Liver (tissue), 9 donors: ENCODE data around the gene PCDHGA7. TPM values are rescaled to one million over a fixed set of nuclear protein-coding genes. Genes with fewer than 3 reads are reported as not detected.

Experiments
- DNase-seq: peaks from one replicate; pipeline ENCODE4 v3.0.0-alpha.2; 2017; ENCODE audit warnings: low spot score
- H3K27ac ChIP-seq, 2 donors: one replicate each; pipeline ENCODE4 v1.7.0; 2013; ENCODE audit warnings: inconsistent platforms in 2 of 2, low read length in 2 of 2, control low read depth in 1 of 2, low read depth in 1 of 2, mild to moderate bottlenecking in 1 of 2
- H3K27me3 ChIP-seq, 4 donors: one replicate each; pipeline versions ENCODE4 v1.6.1 to v1.7.0; 2013; ENCODE audit warnings: low read length in 3 of 4, inconsistent platforms in 1 of 4, mild to moderate bottlenecking in 1 of 4, moderate library complexity in 1 of 4; ENCODE audit not compliant: control insufficient read depth in 4 of 4, insufficient read depth in 4 of 4
- H3K36me3 ChIP-seq, 4 donors: one replicate each; pipeline versions ENCODE4 v1.6.1 to v1.7.0; 2013; ENCODE audit warnings: low read length in 3 of 4, mild to moderate bottlenecking in 3 of 4, low read depth in 1 of 4, moderate library complexity in 1 of 4; ENCODE audit not compliant: control insufficient read depth in 4 of 4, insufficient read depth in 3 of 4
- H3K4me1 ChIP-seq, 4 donors: one replicate each; pipeline versions ENCODE4 v1.6.1 to v1.7.0; 2013; ENCODE audit warnings: low read length in 3 of 4, mild to moderate bottlenecking in 3 of 4, moderate library complexity in 1 of 4; ENCODE audit not compliant: control insufficient read depth in 4 of 4, insufficient read depth in 4 of 4
- H3K4me3 ChIP-seq, 3 donors: one replicate each; pipeline versions ENCODE4 v1.6.1 to v1.7.0; 2013; ENCODE audit warnings: low read length in 3 of 3, control low read depth in 1 of 3, low read depth in 1 of 3, mild to moderate bottlenecking in 1 of 3
- H3K9ac ChIP-seq, 2 donors: one replicate each; pipeline ENCODE4 v1.7.0; 2013; ENCODE audit warnings: low read length in 2 of 2, mild to moderate bottlenecking in 2 of 2, moderate library complexity in 2 of 2, control low read depth in 1 of 2, low read depth in 1 of 2
- H3K9me3 ChIP-seq, 4 donors: one replicate each; pipeline versions ENCODE4 v1.6.1 to v1.7.0; 2013; ENCODE audit warnings: low read length in 3 of 4; ENCODE audit not compliant: control insufficient read depth in 4 of 4
- FOXA1 ChIP-seq: IDR thresholded peaks from 2 replicates; pipeline ENCODE4 v1.6.1; 2016; ENCODE audit warnings: antibody characterized with exemption
- HNF4A ChIP-seq, 2 donors: conservative IDR thresholded peaks; 2 replicates each; pipeline ENCODE4 v1.6.1; 2016; ENCODE audit warnings: antibody characterized with exemption in 2 of 2, mild to moderate bottlenecking in 2 of 2
- RAD21 ChIP-seq, 2 donors: IDR thresholded peaks; 2 replicates each; pipeline ENCODE4 v1.6.1; 2016; ENCODE audit warnings: antibody characterized with exemption in 2 of 2, mild to moderate bottlenecking in 2 of 2
- RXRA ChIP-seq, 2 donors: IDR thresholded peaks; 2 replicates each; pipeline ENCODE4 v1.6.1; 2017 to 2018; ENCODE audit warnings: antibody characterized with exemption in 2 of 2, mild to moderate bottlenecking in 1 of 2
- YY1 ChIP-seq: IDR thresholded peaks from 2 replicates; pipeline ENCODE4 v1.6.1; 2016; ENCODE audit warnings: antibody characterized with exemption, mild to moderate bottlenecking
- WGBS: extraction: QIAGEN DNeasy Blood & Tissue Kit; methylation state at CpG from one replicate; pipeline ENCODE4 v1.1.7; 2013; 5-methylcytosine and 5-hydroxymethylcytosine counted together
- polyA plus RNA-seq, 2 donors: library from polyadenylated mRNA; stranded (reverse) in 1 of 2; unstranded in 1 of 2; fragments of 200-250 nt in 1 of 2; fragments of >200 nt in 1 of 2; fragmentation: Nextera tagmentation in 1 of 2; extraction: Ambion mirVana in 1 of 2; gene quantifications; one replicate each; pipeline versions ENCODE4 v1.2.1 to v1.2.3, GENCODE V29; 2013 to 2015
- total RNA-seq, 2 donors: library from RNA; depleted of rRNA; stranded (reverse); fragments of >200 nt; gene quantifications; one replicate each; pipeline ENCODE4 v1.2.3, GENCODE V29; 2014
- TF ChIP-seq, protein P1 (sequence below): IDR thresholded peaks from 2 replicates; pipeline ENCODE4 v1.6.1; 2016; ENCODE audit warnings: antibody characterized with exemption, mild to moderate bottlenecking
- TF ChIP-seq, protein P2 (sequence below): IDR thresholded peaks from 2 replicates; pipeline ENCODE4 v1.6.1; 2016; ENCODE audit warnings: antibody characterized with exemption
- TF ChIP-seq, protein P3 (sequence below): fragments of 150-350 bp; IDR thresholded peaks from 2 replicates; pipeline ENCODE4 v1.5.1; 2017; ENCODE audit warnings: improper control_type of control experiment, low read depth, low read length; ENCODE audit not compliant: missing input control
- donor health status: healthy.
- donor health status: healthy.
- donor health status: healthy.
- donor health status: healthy.
- donor health status: healthy.

The PCDHGA7 gene
- total and polyA plus RNA-seq, 4 donors = 0.19 to 0.67 (median 0.21) TPM

DNA sequence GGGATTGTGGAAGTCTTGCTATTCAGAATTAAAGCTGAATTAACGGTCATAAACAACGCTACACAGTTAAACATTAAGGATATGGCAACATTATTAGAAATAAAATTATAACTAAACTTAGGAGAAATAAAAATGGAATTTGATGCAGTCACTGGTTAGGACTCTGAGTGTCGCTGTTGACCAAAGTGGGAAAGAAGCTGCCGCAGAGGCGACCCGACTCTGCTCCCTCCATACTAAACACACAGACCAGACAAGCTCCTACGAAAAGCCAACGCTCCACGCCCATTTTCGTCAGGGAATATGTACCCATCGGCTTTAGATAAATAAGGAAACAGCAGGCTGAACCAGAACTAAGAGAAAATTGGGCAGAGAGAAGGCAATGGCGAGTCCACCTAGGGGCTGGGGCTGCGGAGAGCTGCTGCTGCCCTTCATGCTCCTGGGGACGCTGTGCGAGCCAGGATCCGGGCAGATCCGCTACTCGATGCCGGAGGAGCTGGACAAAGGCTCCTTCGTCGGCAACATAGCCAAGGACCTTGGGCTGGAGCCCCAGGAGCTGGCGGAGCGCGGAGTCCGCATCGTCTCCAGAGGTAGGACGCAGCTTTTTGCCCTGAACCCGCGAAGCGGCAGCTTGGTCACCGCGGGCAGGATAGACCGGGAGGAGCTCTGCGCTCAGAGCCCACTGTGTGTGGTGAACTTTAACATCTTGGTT, 18.4 kb upstream of the PCDHGA7 start, which contains the start of gene PCDHGA5 (continued):
- TF ChIP-seq, protein P1, sequence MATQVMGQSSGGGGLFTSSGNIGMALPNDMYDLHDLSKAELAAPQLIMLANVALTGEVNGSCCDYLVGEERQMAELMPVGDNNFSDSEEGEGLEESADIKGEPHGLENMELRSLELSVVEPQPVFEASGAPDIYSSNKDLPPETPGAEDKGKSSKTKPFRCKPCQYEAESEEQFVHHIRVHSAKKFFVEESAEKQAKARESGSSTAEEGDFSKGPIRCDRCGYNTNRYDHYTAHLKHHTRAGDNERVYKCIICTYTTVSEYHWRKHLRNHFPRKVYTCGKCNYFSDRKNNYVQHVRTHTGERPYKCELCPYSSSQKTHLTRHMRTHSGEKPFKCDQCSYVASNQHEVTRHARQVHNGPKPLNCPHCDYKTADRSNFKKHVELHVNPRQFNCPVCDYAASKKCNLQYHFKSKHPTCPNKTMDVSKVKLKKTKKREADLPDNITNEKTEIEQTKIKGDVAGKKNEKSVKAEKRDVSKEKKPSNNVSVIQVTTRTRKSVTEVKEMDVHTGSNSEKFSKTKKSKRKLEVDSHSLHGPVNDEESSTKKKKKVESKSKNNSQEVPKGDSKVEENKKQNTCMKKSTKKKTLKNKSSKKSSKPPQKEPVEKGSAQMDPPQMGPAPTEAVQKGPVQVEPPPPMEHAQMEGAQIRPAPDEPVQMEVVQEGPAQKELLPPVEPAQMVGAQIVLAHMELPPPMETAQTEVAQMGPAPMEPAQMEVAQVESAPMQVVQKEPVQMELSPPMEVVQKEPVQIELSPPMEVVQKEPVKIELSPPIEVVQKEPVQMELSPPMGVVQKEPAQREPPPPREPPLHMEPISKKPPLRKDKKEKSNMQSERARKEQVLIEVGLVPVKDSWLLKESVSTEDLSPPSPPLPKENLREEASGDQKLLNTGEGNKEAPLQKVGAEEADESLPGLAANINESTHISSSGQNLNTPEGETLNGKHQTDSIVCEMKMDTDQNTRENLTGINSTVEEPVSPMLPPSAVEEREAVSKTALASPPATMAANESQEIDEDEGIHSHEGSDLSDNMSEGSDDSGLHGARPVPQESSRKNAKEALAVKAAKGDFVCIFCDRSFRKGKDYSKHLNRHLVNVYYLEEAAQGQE = no peak
- no peak for TF ChIP-seq FOXA1
- TF ChIP-seq, protein P2, sequence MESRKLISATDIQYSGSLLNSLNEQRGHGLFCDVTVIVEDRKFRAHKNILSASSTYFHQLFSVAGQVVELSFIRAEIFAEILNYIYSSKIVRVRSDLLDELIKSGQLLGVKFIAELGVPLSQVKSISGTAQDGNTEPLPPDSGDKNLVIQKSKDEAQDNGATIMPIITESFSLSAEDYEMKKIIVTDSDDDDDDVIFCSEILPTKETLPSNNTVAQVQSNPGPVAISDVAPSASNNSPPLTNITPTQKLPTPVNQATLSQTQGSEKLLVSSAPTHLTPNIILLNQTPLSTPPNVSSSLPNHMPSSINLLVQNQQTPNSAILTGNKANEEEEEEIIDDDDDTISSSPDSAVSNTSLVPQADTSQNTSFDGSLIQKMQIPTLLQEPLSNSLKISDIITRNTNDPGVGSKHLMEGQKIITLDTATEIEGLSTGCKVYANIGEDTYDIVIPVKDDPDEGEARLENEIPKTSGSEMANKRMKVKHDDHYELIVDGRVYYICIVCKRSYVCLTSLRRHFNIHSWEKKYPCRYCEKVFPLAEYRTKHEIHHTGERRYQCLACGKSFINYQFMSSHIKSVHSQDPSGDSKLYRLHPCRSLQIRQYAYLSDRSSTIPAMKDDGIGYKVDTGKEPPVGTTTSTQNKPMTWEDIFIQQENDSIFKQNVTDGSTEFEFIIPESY = no peak
- TF ChIP-seq RXRA (IDR thresholded peaks at IDR 0.05) = no peak
- no peak for TF ChIP-seq YY1

DNA sequence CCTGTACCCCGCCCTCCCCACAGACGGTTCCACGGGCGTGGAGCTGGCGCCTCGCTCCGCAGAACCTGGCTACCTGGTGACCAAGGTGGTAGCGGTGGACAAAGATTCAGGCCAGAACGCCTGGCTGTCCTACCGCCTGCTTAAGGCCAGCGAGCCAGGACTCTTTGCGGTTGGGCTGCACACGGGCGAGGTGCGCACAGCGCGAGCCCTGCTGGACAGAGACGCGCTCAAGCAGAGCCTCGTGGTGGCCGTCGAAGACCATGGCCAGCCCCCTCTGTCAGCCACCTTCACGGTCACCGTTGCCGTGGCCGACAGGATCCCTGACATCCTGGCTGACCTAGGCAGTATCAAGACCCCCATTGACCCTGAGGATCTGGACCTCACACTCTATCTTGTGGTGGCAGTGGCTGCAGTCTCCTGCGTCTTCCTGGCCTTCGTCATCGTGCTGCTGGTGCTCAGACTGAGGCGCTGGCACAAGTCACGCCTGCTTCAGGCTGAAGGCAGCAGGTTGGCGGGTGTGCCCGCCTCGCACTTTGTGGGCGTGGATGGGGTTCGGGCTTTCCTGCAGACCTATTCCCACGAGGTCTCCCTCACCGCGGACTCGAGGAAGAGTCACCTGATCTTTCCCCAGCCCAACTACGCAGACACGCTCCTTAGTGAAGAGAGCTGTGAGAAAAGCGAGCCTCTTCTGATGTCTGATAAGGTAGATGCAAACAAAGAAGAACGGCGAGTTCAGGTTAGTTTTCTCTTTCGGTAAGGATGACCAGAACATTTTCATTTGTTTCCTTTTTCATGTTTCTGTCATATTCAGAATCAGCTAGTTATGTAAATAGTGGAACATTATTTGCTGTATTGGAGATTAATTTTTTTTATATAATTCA, 16.3 kb upstream of the PCDHGA7 start:
- WGBS = 28% methylated on average over 46 of the region's 46 CpGs
- Histone ChIP-seq H3K27me3 (peaks cover 0 to 5% (median 0%) of the 10 kb centered on the region in 4 donors), H3K4me1 (no peaks in the 10 kb centered on the region), H3K27ac (no peak overlapping the region), H3K36me3 (no peaks in the 10 kb centered on the region), H3K4me3 (peak overlapping the region in 2 of 3 donors; percentile 6 to 41), H3K9ac (no peak overlapping the region), H3K9me3 (peaks cover 40 to 75% (median 54%) of the 10 kb centered on the region in 4 donors)
- no peak for DNase-seq
- TF ChIP-seq, protein P2 = no peak
- TF ChIP-seq YY1 = no peak

DNA sequence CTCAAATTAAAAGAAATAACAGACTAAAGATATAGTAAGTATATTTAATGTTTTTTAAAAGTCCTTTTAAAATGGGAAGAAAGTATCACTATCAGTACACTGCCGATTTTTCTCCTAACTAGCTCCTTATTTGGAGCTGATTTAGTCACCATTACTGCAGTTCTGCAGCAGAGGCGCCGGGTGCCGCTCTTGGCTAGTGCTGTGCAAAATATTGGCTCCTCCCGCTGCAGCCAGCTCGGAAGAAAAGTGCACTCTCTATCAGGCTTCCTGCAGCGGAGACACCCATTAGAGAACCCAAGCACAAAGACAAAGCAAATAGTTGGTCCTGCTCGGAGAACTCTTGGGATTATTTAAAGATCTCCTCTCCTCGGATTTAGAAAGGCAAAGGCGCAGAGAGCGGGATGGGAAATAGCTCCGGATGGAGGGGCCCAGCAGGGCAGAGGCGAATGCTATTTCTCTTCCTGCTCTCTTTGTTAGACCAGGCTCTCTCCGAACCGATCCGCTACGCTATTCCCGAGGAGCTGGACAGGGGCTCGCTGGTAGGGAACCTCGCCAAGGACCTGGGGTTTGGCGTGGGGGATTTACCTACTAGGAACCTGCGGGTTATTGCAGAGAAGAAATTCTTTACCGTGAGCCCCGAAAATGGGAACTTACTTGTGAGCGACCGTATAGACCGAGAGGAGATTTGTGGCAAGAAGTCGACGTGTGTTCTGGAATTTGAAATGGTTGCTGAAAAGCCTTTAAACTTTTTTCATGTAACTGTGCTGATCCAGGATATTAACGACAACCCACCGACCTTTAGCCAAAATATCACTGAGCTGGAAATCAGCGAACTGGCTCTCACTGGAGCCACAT, 12.3 kb upstream of the PCDHGA7 start, which contains the start of gene PCDHGB3:
PCDHGB3 (plus strand) TSS at position 249 of the 855 bp plus-strand sequence; CDS start at position 402, 153 bp downstream.
- WGBS = 15% methylated on average over 32 of the region's 32 CpGs
- Histone ChIP-seq H3K36me3 (no peaks in the 10 kb centered on the region), H3K27me3 (peaks cover 0 to 5% (median 1%) of the 10 kb centered on the region in 4 donors), H3K4me3 (peak within 1 kb of the TSS; percentile 6 to 62 (median 61)), H3K4me1 (no peaks in the 10 kb centered on the region), H3K9ac (no peak within 1 kb of the TSS), H3K9me3 (peaks cover 44 to 78% (median 57%) of the 10 kb centered on the region in 4 donors), H3K27ac (no peak within 1 kb of the TSS)
- DNase-seq = no peak
- TF ChIP-seq, protein P3, sequence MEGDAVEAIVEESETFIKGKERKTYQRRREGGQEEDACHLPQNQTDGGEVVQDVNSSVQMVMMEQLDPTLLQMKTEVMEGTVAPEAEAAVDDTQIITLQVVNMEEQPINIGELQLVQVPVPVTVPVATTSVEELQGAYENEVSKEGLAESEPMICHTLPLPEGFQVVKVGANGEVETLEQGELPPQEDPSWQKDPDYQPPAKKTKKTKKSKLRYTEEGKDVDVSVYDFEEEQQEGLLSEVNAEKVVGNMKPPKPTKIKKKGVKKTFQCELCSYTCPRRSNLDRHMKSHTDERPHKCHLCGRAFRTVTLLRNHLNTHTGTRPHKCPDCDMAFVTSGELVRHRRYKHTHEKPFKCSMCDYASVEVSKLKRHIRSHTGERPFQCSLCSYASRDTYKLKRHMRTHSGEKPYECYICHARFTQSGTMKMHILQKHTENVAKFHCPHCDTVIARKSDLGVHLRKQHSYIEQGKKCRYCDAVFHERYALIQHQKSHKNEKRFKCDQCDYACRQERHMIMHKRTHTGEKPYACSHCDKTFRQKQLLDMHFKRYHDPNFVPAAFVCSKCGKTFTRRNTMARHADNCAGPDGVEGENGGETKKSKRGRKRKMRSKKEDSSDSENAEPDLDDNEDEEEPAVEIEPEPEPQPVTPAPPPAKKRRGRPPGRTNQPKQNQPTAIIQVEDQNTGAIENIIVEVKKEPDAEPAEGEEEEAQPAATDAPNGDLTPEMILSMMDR = peak; percentile 16
- no peak for TF ChIP-seq HNF4A (conservative IDR thresholded peaks at IDR 0.05)
- TF ChIP-seq RAD21 (IDR thresholded peaks at IDR 0.05) = peak; percentile 50 to 60
